GM18508 (cell line): Measurements from ENCODE around the gene HNRNPC.
"Not testable (repeated sequence)": the region's sequence is repeated elsewhere in the genome, so short reads cannot be mapped to it uniquely, and the experiment has no call there.

Experiments used
- ATAC-seq: cut with Tn5 transposase; IDR thresholded peaks from one replicate; pipeline ENCODE4 v1.9.1; 2021; ENCODE audit warnings: moderate number of reproducible peaks; ENCODE audit not compliant: insufficient read depth, unreplicated experiment

Gene HNRNPC

GRCh38 chr14:21269252-21270046 lies at the start of gene HNRNPC:
TSS of gene HNRNPC (minus strand) at chr14:21269442. CDS start at chr14:21234193, 35,249 bp downstream.
- peak; percentile 84 for ATAC-seq

DNA sequence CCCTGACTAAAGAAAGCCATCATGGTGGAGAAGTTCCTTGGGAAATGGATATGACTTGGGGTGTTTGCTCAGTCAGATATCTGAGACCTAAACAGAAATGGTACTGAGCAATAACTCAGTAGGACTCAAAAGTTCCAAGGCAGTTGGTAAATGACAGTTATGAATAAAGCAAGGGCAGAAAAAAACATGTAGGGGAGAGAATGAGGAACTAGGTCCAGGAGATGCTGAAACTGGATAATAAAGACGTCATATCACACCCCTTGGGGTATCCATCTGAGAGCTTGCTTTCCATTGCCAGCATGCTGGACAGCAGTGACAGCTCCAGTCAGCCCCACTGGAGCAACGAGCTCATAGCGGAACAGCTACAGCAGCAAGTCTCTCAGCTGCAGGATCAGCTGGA lies 48.2 kb upstream of the HNRNPC start:
- ATAC-seq: no peak

GRCh38 chr14:21313512-21313911 lies 44.3 kb upstream of the HNRNPC start:
- no peak for ATAC-seq

DNA sequence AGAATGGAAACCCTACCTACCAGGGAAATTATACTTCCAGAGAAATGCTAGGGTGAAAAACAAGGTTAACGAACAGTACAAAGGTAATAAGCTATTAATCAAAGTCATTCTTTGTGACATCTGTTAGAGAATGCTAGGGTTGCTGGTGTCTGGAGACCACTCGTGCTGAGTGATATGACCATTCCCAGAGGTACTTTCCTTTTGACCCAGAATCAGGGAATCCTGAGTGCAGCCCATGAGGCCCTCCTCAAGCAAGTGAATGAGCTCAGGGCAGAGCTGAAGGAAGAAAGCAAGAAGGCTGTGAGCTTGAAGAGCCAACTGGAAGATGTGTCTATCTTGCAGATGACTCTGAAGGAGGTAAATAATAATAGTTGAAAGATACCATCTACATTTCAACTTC lies 42.4 kb upstream of the HNRNPC start:
- ATAC-seq: no peak

DNA sequence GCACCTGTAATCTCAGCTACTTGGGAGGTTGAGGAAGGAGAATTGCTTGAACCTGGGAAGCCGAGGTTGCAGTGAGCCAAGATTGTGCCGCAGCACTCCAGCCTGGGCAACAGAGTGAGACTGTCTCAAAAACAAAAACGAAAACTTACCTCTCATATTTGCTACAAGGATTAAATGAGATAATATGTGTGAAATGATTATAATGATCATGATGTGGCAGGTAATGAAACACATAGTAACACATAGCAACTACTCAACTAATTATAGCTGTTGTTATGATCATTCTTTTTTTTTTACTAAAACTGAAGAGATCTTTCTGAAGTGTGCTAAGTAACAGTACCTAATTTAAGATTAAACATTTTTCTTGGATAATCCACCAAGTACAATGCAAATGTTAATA lies 40.7 kb upstream of the HNRNPC start:
- no peak for ATAC-seq

GRCh38 chr14:21309238-21309636 lies 40.0 kb upstream of the HNRNPC start:
- ATAC-seq: no peak

DNA sequence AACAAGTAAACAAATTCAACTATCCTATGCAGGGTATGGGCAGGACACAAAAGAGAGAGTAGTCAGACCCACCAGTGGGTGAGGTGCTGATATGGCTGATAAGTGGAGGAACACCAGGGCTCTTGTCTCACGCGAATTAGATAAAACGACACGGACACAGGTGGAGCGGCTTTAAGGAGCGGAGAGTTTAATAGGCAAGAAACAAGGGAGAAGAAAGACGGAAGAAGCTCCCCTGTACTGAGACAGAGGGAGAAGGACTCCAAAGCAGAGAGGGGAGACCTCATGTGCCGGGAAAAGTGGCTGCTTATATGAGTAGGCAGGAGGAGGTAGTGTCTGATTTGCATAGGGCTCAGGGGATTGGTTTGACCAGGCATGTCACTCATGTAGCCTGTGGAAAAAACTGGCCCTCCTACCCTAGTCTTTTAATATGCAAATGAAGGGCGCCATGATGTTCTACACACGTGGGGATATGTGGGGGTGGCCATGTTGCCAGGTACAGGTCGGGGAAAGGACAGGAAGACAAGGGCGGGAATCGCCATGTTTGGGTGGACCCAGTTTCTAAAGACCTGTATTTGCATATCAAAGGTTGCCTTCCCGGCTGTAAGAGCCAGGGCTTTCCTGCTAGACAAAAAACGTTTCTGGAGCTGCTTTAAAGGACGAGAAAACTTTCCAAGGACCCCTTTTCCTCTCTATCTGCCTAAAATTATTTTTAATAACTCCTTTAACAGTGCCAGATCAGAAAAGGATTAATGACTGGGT lies 39.4 kb upstream of the HNRNPC start:
- peak; percentile 80 for ATAC-seq

DNA sequence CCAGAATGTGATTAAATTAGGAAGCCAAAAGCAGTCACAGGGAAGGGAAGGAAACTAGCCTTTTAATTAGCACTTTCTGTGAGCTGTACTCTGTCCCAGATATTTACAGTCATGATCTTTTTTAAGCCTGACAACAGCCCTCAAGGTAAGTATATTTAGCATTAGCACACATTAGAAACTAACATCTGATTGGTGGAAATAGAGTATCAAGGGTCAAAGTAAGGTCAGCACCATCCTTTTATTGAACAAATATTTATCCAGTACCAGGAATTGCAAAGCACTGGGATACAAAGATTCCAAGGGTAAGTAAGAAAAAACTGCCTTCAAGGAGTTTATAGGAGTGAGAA lies 38.9 kb upstream of the HNRNPC start:
- ATAC-seq: peak; percentile 9

DNA sequence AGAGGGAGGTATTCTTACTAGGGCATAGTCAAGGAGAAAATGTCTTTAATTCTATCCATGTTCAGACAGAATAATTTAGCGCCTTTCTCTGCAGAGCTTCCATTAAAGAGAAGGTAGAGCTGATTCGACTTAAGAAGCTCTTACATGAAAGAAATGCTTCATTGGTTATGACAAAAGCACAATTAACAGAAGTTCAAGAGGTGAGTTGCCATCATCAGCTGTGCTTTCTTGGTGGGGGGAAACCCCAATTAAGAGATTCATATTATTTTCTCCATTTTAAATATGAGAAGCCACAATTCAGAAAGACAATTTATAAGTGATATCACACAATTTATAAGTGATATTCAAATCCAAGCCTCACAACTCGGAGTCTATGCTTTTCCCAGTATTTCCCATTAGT lies 38.4 kb upstream of the HNRNPC start:
- ATAC-seq: no peak

GRCh38 chr14:21302836-21303140 lies 33.5 kb upstream of the HNRNPC start:
- ATAC-seq: not testable (repeated sequence)

DNA sequence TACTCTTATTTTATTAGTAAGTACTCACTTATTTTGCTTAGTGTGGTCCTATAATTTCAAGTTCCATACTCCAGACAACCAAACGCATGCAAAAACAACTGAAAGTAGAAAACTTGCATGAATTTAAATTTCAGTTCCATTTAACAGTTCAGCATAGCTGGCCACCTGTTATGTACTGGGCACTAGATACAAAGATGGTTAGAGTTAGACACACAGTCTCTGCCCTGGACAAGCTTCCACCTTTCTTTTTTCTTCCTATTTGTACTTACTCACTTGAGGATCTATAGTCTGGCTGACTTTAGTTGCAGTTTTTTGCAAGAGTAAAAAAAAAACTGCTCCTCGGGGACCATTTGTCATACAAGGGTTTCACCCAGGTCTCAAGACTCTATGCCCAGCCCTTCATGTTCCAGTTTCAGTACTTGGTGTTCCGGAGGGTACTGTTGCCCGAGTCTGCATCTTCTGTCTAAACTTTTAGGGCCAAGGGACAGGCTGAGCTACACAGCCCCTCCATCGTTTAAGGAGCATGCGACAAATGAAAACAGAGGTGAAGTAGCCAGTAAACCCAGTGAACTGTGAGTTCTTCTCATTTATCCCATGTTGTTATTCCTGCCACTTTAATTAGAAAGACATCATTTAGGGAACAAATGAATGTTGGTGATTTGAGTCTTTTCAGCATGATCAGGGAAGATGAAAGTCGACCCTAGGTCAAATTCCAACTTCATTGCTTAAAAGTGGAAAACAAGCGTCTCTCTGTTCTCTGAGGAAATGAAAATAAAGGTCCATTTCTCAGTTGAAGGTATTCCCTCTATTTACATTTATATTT lies 33.0 kb upstream of the HNRNPC start:
- ATAC-seq: no peak

DNA sequence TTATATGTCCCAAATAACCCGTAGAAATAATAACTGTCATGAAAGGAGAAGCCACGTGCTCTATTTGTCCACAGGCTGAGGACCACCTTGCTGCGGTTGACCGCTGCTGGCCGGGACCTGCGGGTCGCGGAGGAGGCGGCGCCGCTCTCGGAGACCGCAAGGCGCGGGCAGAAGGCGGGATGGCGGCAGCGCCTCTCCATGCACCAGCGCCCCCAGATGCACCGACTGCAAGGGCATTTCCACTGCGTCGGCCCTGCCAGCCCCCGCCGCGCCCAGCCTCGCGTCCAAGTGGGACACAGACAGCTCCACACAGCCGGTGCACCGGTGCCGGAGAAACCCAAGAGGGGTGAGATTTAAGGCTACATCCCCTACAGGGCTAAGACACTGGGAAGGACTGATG lies 31.6 kb upstream of the HNRNPC start:
- ATAC-seq: no peak

- ATAC-seq: no peak
These were observed 30.4 kb upstream of the HNRNPC start for GRCh38 chr14:21299562-21300130.

DNA sequence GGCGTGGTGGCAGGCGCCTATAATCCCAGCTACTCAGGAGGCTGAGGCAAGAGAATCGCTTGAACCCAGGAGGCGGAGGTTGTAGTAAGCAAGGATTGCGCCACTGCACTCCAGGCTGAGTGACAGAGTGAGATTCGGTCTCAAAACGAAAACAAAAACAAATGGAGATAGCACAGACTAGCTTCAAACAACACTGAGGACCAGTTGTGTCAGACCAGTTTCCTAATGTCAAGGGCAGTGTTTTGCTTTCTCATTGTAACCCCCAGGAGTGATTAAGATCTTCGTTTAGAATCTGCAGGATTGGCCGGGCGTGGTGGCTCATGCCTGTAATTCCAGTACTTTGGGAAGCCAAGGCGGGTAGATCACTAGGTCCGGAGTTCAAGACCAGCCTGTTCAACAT lies 29.1 kb upstream of the HNRNPC start:
- ATAC-seq: no peak

GRCh38 chr14:21294026-21294425 lies 24.8 kb upstream of the HNRNPC start:
- not testable (repeated sequence) for ATAC-seq

- ATAC-seq: no peak
These were observed 17.9 kb upstream of the HNRNPC start for GRCh38 chr14:21287168-21287567.

DNA sequence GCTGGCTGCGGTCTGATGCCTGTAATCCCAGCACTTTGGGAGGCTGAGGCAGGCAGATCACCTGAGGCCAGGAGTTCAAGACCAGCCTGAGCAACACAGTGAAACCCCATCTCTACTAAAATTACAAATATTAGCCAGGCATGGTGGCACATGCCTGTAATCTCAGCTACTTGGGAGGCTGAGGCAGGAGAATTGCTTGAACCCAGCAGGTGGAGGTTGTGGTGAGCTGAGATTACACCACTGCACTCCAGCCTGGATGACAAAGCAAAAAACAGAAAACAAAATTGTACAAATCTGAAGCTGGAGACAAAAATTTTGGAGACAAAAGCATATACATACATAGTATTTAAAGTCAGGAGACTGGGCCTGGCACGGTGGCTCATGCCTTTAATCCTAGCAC lies 17.3 kb upstream of the HNRNPC start:
- ATAC-seq: not testable (repeated sequence)

DNA sequence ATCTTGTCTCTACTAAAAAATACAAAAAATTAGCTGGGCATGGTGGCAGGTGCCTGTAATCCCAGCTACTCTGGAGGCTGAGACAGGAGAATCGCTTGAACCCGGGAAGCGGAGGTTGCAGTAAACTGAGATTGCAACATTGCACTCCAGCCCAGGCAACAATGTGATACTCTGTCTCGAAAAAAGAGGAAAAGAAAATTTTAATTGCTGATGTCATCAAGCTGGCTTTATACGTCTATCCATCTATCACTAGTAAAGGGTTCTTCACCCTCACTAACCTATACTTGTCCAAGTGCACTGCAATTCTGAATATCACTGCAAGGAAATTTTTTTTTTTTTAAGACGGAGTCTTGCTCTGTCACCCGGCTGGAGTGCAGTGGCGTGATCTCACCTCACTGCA lies 12.7 kb upstream of the HNRNPC start:
- ATAC-seq: not testable (repeated sequence)

DNA sequence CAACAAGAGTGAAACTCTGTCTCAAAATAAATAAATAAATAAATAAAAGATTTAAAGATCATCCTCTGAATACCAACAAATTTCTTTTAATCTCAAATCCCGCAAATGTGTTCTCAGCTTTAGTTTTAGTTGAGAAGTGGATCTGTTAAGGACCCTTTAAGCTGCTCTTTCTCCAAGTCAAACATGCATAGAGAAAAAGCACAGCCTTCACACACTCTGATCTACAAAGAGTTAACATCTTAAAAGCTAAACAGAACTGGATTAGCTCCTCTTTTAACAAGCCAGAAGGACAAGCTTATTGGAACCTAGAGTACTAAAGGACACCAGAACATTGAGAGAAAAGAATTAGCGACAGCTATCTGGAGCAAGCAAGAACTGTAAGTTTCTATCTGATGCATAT lies 10.5 kb upstream of the HNRNPC start, which contains the start of gene RPGRIP1:
Gene RPGRIP1 (plus strand): TSS at position 301 of the 400 bp plus-strand sequence. CDS start 7,894 bp downstream, outside the sequence.
- ATAC-seq: no peak

DNA sequence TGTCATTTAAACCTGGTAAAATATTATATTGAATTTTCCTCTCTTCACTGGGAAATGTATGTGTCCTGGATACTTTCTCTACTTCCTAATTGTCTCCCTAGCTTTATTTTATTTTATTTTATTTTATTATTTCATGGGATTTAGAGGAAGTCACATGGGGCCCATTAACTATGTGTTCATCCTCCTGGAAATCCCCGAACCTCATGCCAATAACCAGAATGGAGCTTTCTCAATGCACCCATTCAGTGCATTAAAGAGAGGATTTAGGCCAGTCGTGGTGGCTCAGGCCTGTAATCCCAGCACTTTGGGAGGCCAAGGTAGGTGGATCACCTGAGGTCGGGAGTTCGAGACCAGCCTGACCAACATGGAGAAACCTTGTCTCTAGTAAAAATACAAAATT lies 9.4 kb upstream of the HNRNPC start:
- ATAC-seq: no peak
